IMR-90 (cell line): ENCODE results near the gene GUCY1A2. TPM values are rescaled to one million over a fixed set of nuclear protein-coding genes. Genes with fewer than 3 reads are reported as not detected.

Source experiments
- ATAC-seq: fragments of 200-7000 bp; cut with Tn5 transposase; 2 replicates; pipeline ENCODE4 v1.9.1; 2020; ENCODE audit warnings: low read depth, mild to moderate bottlenecking, moderate library complexity
- BruUV-seq: library from RNA; stranded (reverse); fragments of 400-500 nt; replicated peaks from 2 replicates; lab custom pipeline; 2021; lab: Mats Ljungman, UMichigan
- CTCF ChIA-PET: fragments of 300-600 bp; formaldehyde crosslinking; extraction: SDS; loops from one replicate; lab custom pipeline; 2021; ENCODE audit warnings: antibody characterized with exemption; lab: Yijun Ruan, JAX
- POLR2A ChIA-PET: fragments of 300-600 bp; sonication (Branson Sonifier 250); formaldehyde crosslinking; loops from one replicate; lab custom pipeline; 2022; ENCODE audit warnings: antibody characterized with exemption; ENCODE audit not compliant: unreplicated experiment; lab: Charles Lee
- DNase-seq: peaks from one replicate; pipeline ENCODE4 v3.0.0; 2013
- H2AFZ ChIP-seq: replicated peaks from 2 replicates; pipeline ENCODE3; 2013; ENCODE audit warnings: low read length, mild to moderate bottlenecking; ENCODE audit not compliant: poor library complexity
- H2AK5ac ChIP-seq: 2 replicates; pipeline ENCODE4 v1.6.1; 2013; ENCODE audit warnings: low read depth, low read length, inconsistent platforms
- H2AK9ac ChIP-seq: replicated peaks from 2 replicates; pipeline ENCODE3; 2013; ENCODE audit warnings: mild to moderate bottlenecking, low read depth, low read length, moderate library complexity; ENCODE audit not compliant: poor library complexity
- H2BK120ac ChIP-seq: 2 replicates; pipeline ENCODE4 v1.6.1; 2013; ENCODE audit warnings: low read depth, low read length, inconsistent platforms
- H2BK15ac ChIP-seq: 3 replicates; pipeline ENCODE4 v1.6.1; 2013; ENCODE audit warnings: low read depth, low read length, inconsistent platforms
- H2BK20ac ChIP-seq: 2 replicates; pipeline ENCODE4 v1.6.1; 2013; ENCODE audit warnings: low read depth, mild to moderate bottlenecking, inconsistent platforms, low read length, moderate library complexity
- H2BK5ac ChIP-seq: 2 replicates; pipeline ENCODE4 v1.6.1; 2013; ENCODE audit warnings: mild to moderate bottlenecking, low read depth, low read length, inconsistent platforms; ENCODE audit not compliant: poor library complexity, severe bottlenecking
- H3K14ac ChIP-seq: replicated peaks from 2 replicates; pipeline ENCODE4 v1.6.1; 2013; ENCODE audit warnings: low read depth, low read length, inconsistent platforms
- H3K18ac ChIP-seq: 2 replicates; pipeline ENCODE4 v1.6.1; 2013; ENCODE audit warnings: low read depth, low read length, control low read depth
- H3K23ac ChIP-seq: 2 replicates; pipeline ENCODE4 v1.6.1; 2013; ENCODE audit warnings: low read depth, low read length, inconsistent platforms
- H3K27ac ChIP-seq: 2 replicates; pipeline ENCODE4 v1.5.1; 2013; ENCODE audit warnings: mild to moderate bottlenecking, control low read depth, low read length; ENCODE audit not compliant: insufficient read depth
- H3K27me3 ChIP-seq: 2 replicates; pipeline ENCODE4 v1.6.1; 2013; ENCODE audit warnings: low read length; ENCODE audit not compliant: control insufficient read depth, insufficient read depth
- H3K36me3 ChIP-seq: 2 replicates; pipeline ENCODE4 v1.6.1; 2013; ENCODE audit warnings: low read length, mixed read lengths; ENCODE audit not compliant: control insufficient read depth, insufficient read depth
- H3K4ac ChIP-seq: 2 replicates; pipeline ENCODE4 v1.6.1; 2013; ENCODE audit warnings: low read depth, low read length, inconsistent platforms
- H3K4me1 ChIP-seq: 2 replicates; pipeline ENCODE4 v1.6.1; 2013; ENCODE audit warnings: low read length, mixed read lengths; ENCODE audit not compliant: control insufficient read depth, insufficient read depth
- H3K4me2 ChIP-seq: 2 replicates; pipeline ENCODE4 v1.6.1; 2013; ENCODE audit warnings: low read depth, mild to moderate bottlenecking, control low read depth, low read length, moderate library complexity
- H3K4me3 ChIP-seq: 2 replicates; pipeline ENCODE4 v1.5.1; 2013; ENCODE audit warnings: low read depth, mild to moderate bottlenecking, control low read depth, low read length, moderate library complexity; ENCODE audit not compliant: insufficient read depth
- H3K56ac ChIP-seq: 2 replicates; pipeline ENCODE4 v1.6.1; 2013; ENCODE audit warnings: low read length, inconsistent platforms; ENCODE audit not compliant: insufficient read depth; ENCODE audit errors: extremely low read depth
- H3K79me1 ChIP-seq, 2 experiments: 2 replicates each; pipeline ENCODE4 v1.6.1; 2013; ENCODE audit warnings: low read length in 2 of 2, inconsistent platforms in 1 of 2, low read depth in 1 of 2
- H3K9ac ChIP-seq: 2 replicates; pipeline ENCODE4 v1.6.1; 2013; ENCODE audit warnings: low read depth, low read length, control low read depth
- H3K9me1 ChIP-seq: 2 replicates; pipeline ENCODE4 v1.6.1; 2013; ENCODE audit warnings: low read length, inconsistent platforms; ENCODE audit not compliant: insufficient read depth
- H3K9me3 ChIP-seq: 2 replicates; pipeline ENCODE4 v1.6.1; 2013; ENCODE audit warnings: low read length; ENCODE audit not compliant: control insufficient read depth, insufficient read depth
- H4K20me1 ChIP-seq: 2 replicates; pipeline ENCODE4 v1.6.1; 2013; ENCODE audit warnings: low read length, inconsistent platforms; ENCODE audit not compliant: insufficient read depth
- H4K5ac ChIP-seq: 2 replicates; pipeline ENCODE4 v1.6.1; 2013; ENCODE audit warnings: mild to moderate bottlenecking, low read depth, low read length, control low read depth
- H4K8ac ChIP-seq, 2 experiments: 2 replicates each; pipeline ENCODE4 v1.6.1; 2013; ENCODE audit warnings: low read depth in 2 of 2, low read length in 2 of 2, control low read depth in 1 of 2, inconsistent platforms in 1 of 2
- H4K91ac ChIP-seq: 2 replicates; pipeline ENCODE4 v1.6.1; 2013; ENCODE audit warnings: low read depth, low read length, inconsistent platforms; ENCODE audit not compliant: insufficient read depth
- FOS ChIP-seq: fragments of 150-350 bp; IDR thresholded peaks from 2 replicates; pipeline ENCODE4 v1.6.1; 2016; ENCODE audit warnings: low read depth, low read length
- MAFK ChIP-seq: IDR thresholded peaks from 2 replicates; pipeline ENCODE4 v1.6.1; 2012; ENCODE audit warnings: low read depth, low read length, improper control_type of control experiment
- MXI1 ChIP-seq: IDR thresholded peaks from 2 replicates; pipeline ENCODE4 v1.6.1; 2012; ENCODE audit warnings: low read depth, mild to moderate bottlenecking, low read length, moderate library complexity, borderline replicate concordance
- RAD21 ChIP-seq: IDR thresholded peaks from 2 replicates; pipeline ENCODE4 v1.6.1; 2012; ENCODE audit warnings: low read length, improper control_type of control experiment
- SMC3 ChIP-seq: fragments of 150-350 bp; IDR thresholded peaks from 2 replicates; pipeline ENCODE4 v1.6.1; 2016; ENCODE audit warnings: low read depth, mild to moderate bottlenecking, antibody characterized with exemption, low read length, moderate library complexity
- WGBS, 2 experiments: methylation state at CpG; one replicate each; pipeline versions ENCODE4 v1.1.5 to v1.1.7; 2013; ENCODE audit warnings: missing lambda C conversion rate in 2 of 2; ENCODE audit not compliant: insufficient read length in 1 of 2; ENCODE audit errors: extremely low coverage in 2 of 2; 5-methylcytosine and 5-hydroxymethylcytosine counted together
- dilution Hi-C: fragments of 300-500 bp; cut with HindIII; formaldehyde crosslinking; loops from one replicate; pipeline ENCODE4 v1.14.3; 2018; ENCODE audit warnings: low sequenced_read_pairs; ENCODE audit not compliant: unreplicated experiment
- in situ Hi-C: fragments of 300-500 bp; cut with MboI; formaldehyde crosslinking; loops from 3 replicates; pipeline ENCODE4 v1.14.3; 2019; ENCODE audit warnings: low sequenced_read_pairs, inconsistent platforms, mixed read lengths
- intact Hi-C: fragments of 100-400 bp; cut with micrococcal nuclease; formaldehyde crosslinking; loops from 2 replicates; pipeline ENCODE4 v1.10.0; 2022
- polyA plus RNA-seq, 3 experiments: library from polyadenylated mRNA; depleted of rRNA; stranded (reverse); fragments of >200 nt; gene quantifications; 2 replicates each; pipeline ENCODE4 v1.2.3, GENCODE V29; 2012; ENCODE audit warnings: low replicate concordance in 1 of 3
- total RNA-seq: library from RNA; depleted of rRNA; stranded (reverse); fragments of >200 nt; gene quantifications from 2 replicates; pipeline ENCODE4 v1.2.3, GENCODE V29; 2012
- TF ChIP-seq, protein P1 (sequence below): fragments of 150-350 bp; IDR thresholded peaks from 2 replicates; pipeline ENCODE4 v1.6.1; 2017; ENCODE audit warnings: mild to moderate bottlenecking, antibody characterized with exemption, low read length, low read depth
- TF ChIP-seq, protein P2 (sequence below): fragments of 150-350 bp; IDR thresholded peaks from 2 replicates; pipeline ENCODE4 v1.6.1; 2016; ENCODE audit warnings: low read depth, mild to moderate bottlenecking, low read length, moderate library complexity, borderline replicate concordance

Gene GUCY1A2
- total and polyA plus RNA-seq, 2 of the 4 experiments (the other 2 are of a cell fraction), result under 0.01 to 0.03 TPM

DNA sequence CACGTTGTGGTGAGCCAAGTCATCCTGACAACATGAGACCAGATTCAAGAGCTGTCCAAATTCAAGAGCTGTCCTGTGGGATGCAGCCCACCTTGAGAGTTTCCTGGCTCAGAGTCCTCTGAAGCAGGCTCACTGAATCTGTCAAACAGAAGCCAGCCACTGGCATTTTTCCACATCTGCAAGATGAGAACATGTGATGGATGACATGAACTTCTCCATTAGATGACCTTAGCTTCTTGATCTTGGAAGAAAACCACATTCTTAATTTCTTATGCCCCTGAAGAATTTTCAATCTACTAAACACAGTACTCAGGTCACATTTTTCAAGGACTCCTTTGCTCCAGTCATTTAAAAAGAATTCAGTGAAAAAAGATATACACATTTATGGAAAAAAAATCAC is 291.0 kb downstream of the GUCY1A2 start:
- Histone ChIP-seq H3K4ac (no peak overlapping the region), H3K18ac (no peak overlapping the region), H2BK15ac (no peak overlapping the region), H2BK120ac (no peak overlapping the region), H3K27ac (no peak overlapping the region), H4K20me1 (no peaks in the 10 kb centered on the region), H3K36me3 (no peaks in the 10 kb centered on the region), H3K4me3 (no peak overlapping the region), H2AK9ac (no peak overlapping the region), H2AFZ (no peak overlapping the region), H3K9ac (no peak overlapping the region), H3K23ac (no peak overlapping the region), H3K9me3 (no peaks in the 10 kb centered on the region), H2BK20ac (no peak overlapping the region), H4K8ac (no peak overlapping the region), H3K56ac (no peak overlapping the region), H2AK5ac (no peak overlapping the region), H3K27me3 (no peaks in the 10 kb centered on the region), H3K79me1 (no peaks in the 10 kb centered on the region), H4K91ac (no peak overlapping the region), H3K4me1 (no peaks in the 10 kb centered on the region), H4K5ac (no peak overlapping the region), H3K4me2 (no peak overlapping the region), H3K14ac (no peak overlapping the region), H3K9me1 (no peaks in the 10 kb centered on the region), H2BK5ac (no peak overlapping the region)
- CTCF ChIA-PET, result no interaction called here
- no peak for ATAC-seq
- TF ChIP-seq, protein P1, sequence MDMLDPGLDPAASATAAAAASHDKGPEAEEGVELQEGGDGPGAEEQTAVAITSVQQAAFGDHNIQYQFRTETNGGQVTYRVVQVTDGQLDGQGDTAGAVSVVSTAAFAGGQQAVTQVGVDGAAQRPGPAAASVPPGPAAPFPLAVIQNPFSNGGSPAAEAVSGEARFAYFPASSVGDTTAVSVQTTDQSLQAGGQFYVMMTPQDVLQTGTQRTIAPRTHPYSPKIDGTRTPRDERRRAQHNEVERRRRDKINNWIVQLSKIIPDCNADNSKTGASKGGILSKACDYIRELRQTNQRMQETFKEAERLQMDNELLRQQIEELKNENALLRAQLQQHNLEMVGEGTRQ, result no peak
- TF ChIP-seq MXI1 (no peak), RAD21 (no peak), SMC3 (no peak), MAFK (no peak), FOS (no peak)
- TF ChIP-seq, protein P2, sequence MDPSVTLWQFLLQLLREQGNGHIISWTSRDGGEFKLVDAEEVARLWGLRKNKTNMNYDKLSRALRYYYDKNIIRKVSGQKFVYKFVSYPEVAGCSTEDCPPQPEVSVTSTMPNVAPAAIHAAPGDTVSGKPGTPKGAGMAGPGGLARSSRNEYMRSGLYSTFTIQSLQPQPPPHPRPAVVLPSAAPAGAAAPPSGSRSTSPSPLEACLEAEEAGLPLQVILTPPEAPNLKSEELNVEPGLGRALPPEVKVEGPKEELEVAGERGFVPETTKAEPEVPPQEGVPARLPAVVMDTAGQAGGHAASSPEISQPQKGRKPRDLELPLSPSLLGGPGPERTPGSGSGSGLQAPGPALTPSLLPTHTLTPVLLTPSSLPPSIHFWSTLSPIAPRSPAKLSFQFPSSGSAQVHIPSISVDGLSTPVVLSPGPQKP, result no peak
- 100% methylated on average over 1 of the region's 1 CpG; no CpG with 5 or more reads in 1 of the 2 experiments for WGBS, 2 experiments
- DNase-seq, result no peak
- dilution Hi-C loops (no loop called here), intact Hi-C loops (loop anchor here (10.0 kb wide), 1 partner anchor 572 kb away; no protein-coding TSS in a partner anchor), in situ Hi-C loops (no loop called here)
- POLR2A ChIA-PET, result no interaction called here
- BruUV-seq, result no TSS peak
